ENCODE measurements around the gene LDLRAP1. TPM values are rescaled to one million over a fixed set of nuclear protein-coding genes. Genes with fewer than 3 reads are reported as not detected.
A peak's percentile ranks its signal among the peaks of the same experiment; 100 is the strongest.

The LDLRAP1 gene
- total and polyA plus RNA-seq, 4 donors = 6.8 to 24.1 (median 9.9) TPM

- H3K4me3 ChIP-seq (ENCODE audit: low read depth, low read length) = no peak overlapping the region
- peaks cover 2% of the 10 kb centered on the region for H3K27me3 ChIP-seq (ENCODE audit: control insufficient read depth, insufficient read depth, low read length)
- no peak overlapping the region for H3K27ac ChIP-seq (ENCODE audit: low read depth, low read length)
- H3K36me3 ChIP-seq (ENCODE audit: control insufficient read depth, insufficient read depth, low read length) = no peaks in the 10 kb centered on the region
- H3K4me1 ChIP-seq (ENCODE audit: control insufficient read depth, insufficient read depth, low read length) = peaks cover 47% of the 10 kb centered on the region
- DNase-seq (ENCODE audit: low read depth in 4 of 6, low spot score in 6 of 6) = peak in 2 of 6 donors; percentile 55 to 60
- 33% methylated on average over 11 of the region's 18 CpGs for WGBS (ENCODE audit: insufficient coverage)
- no peaks in the 10 kb centered on the region for H3K9me3 ChIP-seq (ENCODE audit: control insufficient read depth, insufficient read depth, low read length)
These were observed 29.5 kb downstream of the LDLRAP1 start for GRCh38 chr1:25572708-25573590.

- H3K4me3 ChIP-seq (ENCODE audit: low read depth, low read length) = no peak overlapping the region
- no peak for DNase-seq (ENCODE audit: low read depth in 4 of 6, low spot score in 6 of 6)
- 60% methylated on average over 8 of the region's 9 CpGs for WGBS (ENCODE audit: insufficient coverage)
- no peaks in the 10 kb centered on the region for H3K36me3 ChIP-seq (ENCODE audit: control insufficient read depth, insufficient read depth, low read length)
- H3K27ac ChIP-seq (ENCODE audit: low read depth, low read length) = no peak overlapping the region
- peaks cover 2% of the 10 kb centered on the region for H3K27me3 ChIP-seq (ENCODE audit: control insufficient read depth, insufficient read depth, low read length)
- peaks cover 46% of the 10 kb centered on the region for H3K4me1 ChIP-seq (ENCODE audit: control insufficient read depth, insufficient read depth, low read length)
- no peaks in the 10 kb centered on the region for H3K9me3 ChIP-seq (ENCODE audit: control insufficient read depth, insufficient read depth, low read length)
These were observed 30.2 kb downstream of the LDLRAP1 start for GRCh38 chr1:25573591-25573930.

DNA sequence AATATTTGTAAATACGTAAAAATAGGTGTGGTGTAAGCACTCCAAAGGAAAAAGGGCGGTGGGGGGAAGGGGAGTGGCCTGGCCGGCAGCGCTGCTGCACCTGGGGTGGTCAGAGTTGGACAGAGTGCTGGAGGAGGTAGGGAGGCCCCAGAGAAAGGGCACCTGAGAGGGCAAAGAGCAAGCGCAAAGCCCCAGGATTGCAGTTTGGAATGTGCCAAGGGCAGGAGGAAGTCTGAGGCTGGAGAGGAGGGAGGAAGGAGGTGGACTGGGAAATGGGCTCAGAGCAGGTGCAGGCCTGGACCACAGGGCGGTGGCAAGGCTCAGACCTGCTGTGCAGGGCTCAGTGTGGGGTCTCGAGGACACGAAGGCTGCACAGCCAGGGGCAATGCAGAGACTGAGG, 30.6 kb downstream of the LDLRAP1 start:
- DNase-seq (ENCODE audit: low read depth in 4 of 6, low spot score in 6 of 6) = no peak
- Histone ChIP-seq H3K9me3 (ENCODE audit: control insufficient read depth, insufficient read depth, low read length) (no peaks in the 10 kb centered on the region), H3K4me1 (ENCODE audit: control insufficient read depth, insufficient read depth, low read length) (peaks cover 42% of the 10 kb centered on the region), H3K27me3 (ENCODE audit: control insufficient read depth, insufficient read depth, low read length) (peaks cover 2% of the 10 kb centered on the region), H3K27ac (ENCODE audit: low read depth, low read length) (no peak overlapping the region), H3K36me3 (ENCODE audit: control insufficient read depth, insufficient read depth, low read length) (no peaks in the 10 kb centered on the region), H3K4me3 (ENCODE audit: low read depth, low read length) (no peak overlapping the region)
- WGBS (ENCODE audit: insufficient coverage) = 78% methylated on average over 8 of the region's 8 CpGs

DNA sequence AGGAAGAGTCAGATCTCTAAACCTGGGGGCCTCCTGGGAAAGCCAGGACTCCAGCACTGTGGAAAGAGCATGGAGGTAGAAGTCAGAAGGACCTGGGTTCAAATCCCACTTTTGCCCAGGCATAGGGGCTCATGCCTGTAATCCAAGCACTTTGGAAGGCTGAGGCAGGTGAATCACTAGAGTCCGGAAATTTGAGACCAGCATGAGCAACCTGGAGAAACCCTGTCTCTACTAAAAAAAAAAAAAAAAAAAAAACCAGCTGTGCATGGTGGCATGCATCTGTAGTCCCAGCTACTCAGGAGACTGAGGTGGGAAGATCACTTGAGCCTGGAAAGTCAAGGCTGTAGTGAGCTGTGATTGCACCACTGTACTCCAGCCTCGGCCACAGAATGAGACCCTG, 31.8 kb downstream of the LDLRAP1 start:
- Histone ChIP-seq H3K36me3 (ENCODE audit: control insufficient read depth, insufficient read depth, low read length) (no peaks in the 10 kb centered on the region), H3K9me3 (ENCODE audit: control insufficient read depth, insufficient read depth, low read length) (no peaks in the 10 kb centered on the region), H3K4me1 (ENCODE audit: control insufficient read depth, insufficient read depth, low read length) (peaks cover 36% of the 10 kb centered on the region), H3K27me3 (ENCODE audit: control insufficient read depth, insufficient read depth, low read length) (peaks cover 2% of the 10 kb centered on the region), H3K27ac (ENCODE audit: low read depth, low read length) (no peak overlapping the region), H3K4me3 (ENCODE audit: low read depth, low read length) (no peak overlapping the region)
- no CpG with 5 or more reads among the region's 2 CpGs for WGBS (ENCODE audit: insufficient coverage)
- no peak for DNase-seq (ENCODE audit: low read depth in 4 of 6, low spot score in 6 of 6)

- H3K4me1 ChIP-seq (ENCODE audit: control insufficient read depth, insufficient read depth, low read length) = peaks cover 42% of the 10 kb centered on the region
- H3K9me3 ChIP-seq (ENCODE audit: control insufficient read depth, insufficient read depth, low read length) = no peaks in the 10 kb centered on the region
- WGBS (ENCODE audit: insufficient coverage) = 85% methylated on average over 10 of the region's 18 CpGs
- peaks cover 2% of the 10 kb centered on the region for H3K27me3 ChIP-seq (ENCODE audit: control insufficient read depth, insufficient read depth, low read length)
- H3K4me3 ChIP-seq (ENCODE audit: low read depth, low read length) = no peak overlapping the region
- no peak overlapping the region for H3K27ac ChIP-seq (ENCODE audit: low read depth, low read length)
- DNase-seq (ENCODE audit: low read depth in 4 of 6, low spot score in 6 of 6) = no peak
- peaks cover under 1% of the 10 kb centered on the region for H3K36me3 ChIP-seq (ENCODE audit: control insufficient read depth, insufficient read depth, low read length)
These were observed 33.2 kb downstream of the LDLRAP1 start for GRCh38 chr1:25576459-25577133.

GRCh38 chr1:25577134-25577920, 33.9 kb downstream of the LDLRAP1 start:
- Histone ChIP-seq H3K27ac (ENCODE audit: low read depth, low read length) (no peak overlapping the region), H3K36me3 (ENCODE audit: control insufficient read depth, insufficient read depth, low read length) (peaks cover 3% of the 10 kb centered on the region), H3K4me3 (ENCODE audit: low read depth, low read length) (no peak overlapping the region), H3K27me3 (ENCODE audit: control insufficient read depth, insufficient read depth, low read length) (peaks cover 2% of the 10 kb centered on the region), H3K9me3 (ENCODE audit: control insufficient read depth, insufficient read depth, low read length) (no peaks in the 10 kb centered on the region), H3K4me1 (ENCODE audit: control insufficient read depth, insufficient read depth, low read length) (peaks cover 46% of the 10 kb centered on the region)
- DNase-seq (ENCODE audit: low read depth in 4 of 6, low spot score in 6 of 6) = peak in 1 of 6 donors; percentile 57
- 79% methylated on average over 20 of the region's 21 CpGs for WGBS (ENCODE audit: insufficient coverage)

GRCh38 chr1:25579292-25580252, 36.2 kb downstream of the LDLRAP1 start:
- Histone ChIP-seq H3K4me1 (ENCODE audit: control insufficient read depth, insufficient read depth, low read length) (peaks cover 34% of the 10 kb centered on the region), H3K36me3 (ENCODE audit: control insufficient read depth, insufficient read depth, low read length) (peaks cover 3% of the 10 kb centered on the region), H3K27ac (ENCODE audit: low read depth, low read length) (no peak overlapping the region), H3K9me3 (ENCODE audit: control insufficient read depth, insufficient read depth, low read length) (no peaks in the 10 kb centered on the region), H3K27me3 (ENCODE audit: control insufficient read depth, insufficient read depth, low read length) (no peaks in the 10 kb centered on the region), H3K4me3 (ENCODE audit: low read depth, low read length) (no peak overlapping the region)
- 61% methylated on average over 14 of the region's 19 CpGs for WGBS (ENCODE audit: insufficient coverage)
- DNase-seq (ENCODE audit: low read depth in 4 of 6, low spot score in 6 of 6) = peak in 1 of 6 donors; percentile 30

DNA sequence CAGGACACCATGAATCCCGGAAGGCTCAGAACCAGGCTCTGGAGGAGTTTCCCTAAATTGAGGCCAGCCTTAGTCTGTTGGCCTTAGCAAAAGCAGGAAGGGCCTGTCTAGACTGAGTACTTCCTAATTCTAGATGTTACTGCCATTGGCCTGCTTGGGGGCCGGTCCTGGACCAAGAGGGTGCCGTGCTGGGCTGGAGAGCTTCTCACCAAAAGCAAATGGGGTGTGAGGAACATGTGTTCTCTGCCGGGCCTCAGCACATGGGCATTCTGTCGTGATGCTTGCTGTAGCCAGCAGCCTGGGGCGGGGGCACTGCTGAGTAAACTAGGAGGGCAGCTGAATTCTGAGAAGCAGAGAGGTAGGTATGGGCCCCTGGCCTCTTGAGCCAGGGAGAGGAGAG, 37.5 kb downstream of the LDLRAP1 start:
- WGBS (ENCODE audit: insufficient coverage) = 63% methylated on average over 6 of the region's 6 CpGs
- H3K9me3 ChIP-seq (ENCODE audit: control insufficient read depth, insufficient read depth, low read length) = no peaks in the 10 kb centered on the region

GRCh38 chr1:25581764-25582163, 38.4 kb downstream of the LDLRAP1 start:
- Histone ChIP-seq H3K9me3 (ENCODE audit: control insufficient read depth, insufficient read depth, low read length) (no peaks in the 10 kb centered on the region), H3K27me3 (ENCODE audit: control insufficient read depth, insufficient read depth, low read length) (no peaks in the 10 kb centered on the region), H3K36me3 (ENCODE audit: control insufficient read depth, insufficient read depth, low read length) (peaks cover 3% of the 10 kb centered on the region), H3K4me3 (ENCODE audit: low read depth, low read length) (no peak overlapping the region), H3K27ac (ENCODE audit: low read depth, low read length) (no peak overlapping the region), H3K4me1 (ENCODE audit: control insufficient read depth, insufficient read depth, low read length) (peaks cover 34% of the 10 kb centered on the region)
- DNase-seq (ENCODE audit: low read depth in 4 of 6, low spot score in 6 of 6) = peak in 1 of 6 donors; percentile 74
- WGBS (ENCODE audit: insufficient coverage) = 29% methylated on average over 5 of the region's 5 CpGs

More for the DNA sequence above, 37.5 kb downstream of the LDLRAP1 start:
- H3K27me3 ChIP-seq (ENCODE audit: control insufficient read depth, insufficient read depth, low read length) = no peaks in the 10 kb centered on the region
- peak in 1 of 6 donors; percentile 8 for DNase-seq (ENCODE audit: low read depth in 4 of 6, low spot score in 6 of 6)
- H3K27ac ChIP-seq (ENCODE audit: low read depth, low read length) = no peak overlapping the region
- peaks cover 3% of the 10 kb centered on the region for H3K36me3 ChIP-seq (ENCODE audit: control insufficient read depth, insufficient read depth, low read length)
- peaks cover 34% of the 10 kb centered on the region for H3K4me1 ChIP-seq (ENCODE audit: control insufficient read depth, insufficient read depth, low read length)
- no peak overlapping the region for H3K4me3 ChIP-seq (ENCODE audit: low read depth, low read length)
